Non-pigmented ciliary epithelial cell (primary cell): Measurements from ENCODE around the gene SLC9A3.

ENCODE experiments used
- DNase-seq: peaks from one replicate; pipeline ENCODE4 v3.0.0-alpha.2; 2010; ENCODE audit warnings: low read depth

SLC9A3 gene

DNA sequence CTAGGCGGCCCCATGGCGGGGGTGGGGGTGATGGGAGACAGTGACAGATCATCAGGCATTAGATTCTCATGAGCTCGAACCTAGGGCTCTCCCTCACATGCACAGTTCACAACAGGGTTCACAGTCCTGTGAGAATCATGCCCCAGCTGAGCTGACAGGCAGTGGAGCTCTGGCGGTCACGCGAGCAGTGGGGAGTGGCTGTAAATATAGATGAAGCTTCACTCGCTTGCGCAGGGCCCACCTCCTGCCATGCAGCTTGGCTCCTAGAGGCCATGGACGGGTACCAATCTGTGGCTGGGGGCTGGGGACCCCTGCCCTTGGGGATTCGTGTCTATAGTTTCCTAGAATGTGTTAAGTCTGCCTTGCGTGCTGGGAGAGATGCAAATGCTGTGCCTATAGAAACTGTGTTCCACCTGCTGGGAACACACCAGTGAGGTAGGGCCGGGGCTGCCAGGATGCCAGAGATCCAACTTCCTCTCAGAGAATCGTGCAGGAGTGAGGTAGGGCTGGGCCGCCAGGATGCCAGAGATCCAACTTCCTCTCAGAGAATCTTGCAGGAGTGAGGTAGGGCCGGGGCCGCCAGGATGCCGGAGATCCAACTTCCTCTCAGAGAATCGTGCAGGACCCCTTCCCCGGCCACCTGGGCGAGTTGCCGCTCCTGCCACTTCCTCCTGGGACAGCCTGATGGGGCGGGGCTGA lies 95.3 kb downstream of the SLC9A3 start:
- no peak for DNase-seq

DNA sequence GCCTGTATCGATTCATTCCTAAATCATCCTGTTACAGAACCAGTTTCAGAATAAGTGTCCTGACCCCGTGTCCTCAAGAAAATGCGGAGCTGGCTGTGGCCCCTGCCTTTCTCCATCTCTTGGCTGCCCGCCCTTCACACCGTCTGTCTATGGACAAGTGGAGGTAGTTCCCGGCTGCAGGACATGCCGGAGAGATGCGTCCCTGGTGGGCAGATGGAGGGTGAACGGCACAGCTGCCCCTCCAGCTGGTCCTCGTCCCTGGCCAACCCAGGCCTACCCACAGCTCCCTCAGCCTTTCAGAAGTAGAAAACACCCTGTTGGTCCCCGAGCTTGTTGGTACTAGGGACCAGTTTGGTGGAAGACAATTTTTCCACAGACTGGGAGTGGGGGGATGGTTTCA lies 96.0 kb downstream of the SLC9A3 start:
- no peak for DNase-seq

GRCh38 chr5:427415-428087 lies 96.7 kb downstream of the SLC9A3 start:
- no peak for DNase-seq

DNA sequence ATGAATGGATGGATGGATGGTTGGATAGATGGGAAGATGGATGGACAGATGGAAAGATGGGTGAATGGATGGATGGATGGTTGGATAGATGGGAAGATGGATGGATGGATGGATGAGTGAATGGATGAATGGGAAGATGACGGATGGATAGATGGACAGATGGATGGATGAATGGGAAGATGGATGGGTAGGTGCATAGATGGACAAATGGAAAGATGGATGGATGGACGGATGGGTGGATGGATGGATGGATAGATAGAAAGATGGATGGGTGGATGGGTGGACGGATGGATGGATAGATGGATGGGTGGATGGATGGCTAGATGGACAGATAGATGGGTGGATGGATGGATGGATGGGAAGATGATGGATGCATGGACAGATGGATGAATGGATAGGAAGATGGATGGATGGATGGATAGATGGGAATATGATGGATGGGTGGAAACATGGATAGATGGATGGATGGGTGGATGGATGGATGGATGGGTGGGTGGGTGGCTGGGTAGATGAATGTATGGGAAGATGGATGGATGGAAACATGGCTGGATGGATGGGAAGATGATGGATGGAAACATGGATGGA lies 97.8 kb downstream of the SLC9A3 start:
- DNase-seq, result no peak

DNA sequence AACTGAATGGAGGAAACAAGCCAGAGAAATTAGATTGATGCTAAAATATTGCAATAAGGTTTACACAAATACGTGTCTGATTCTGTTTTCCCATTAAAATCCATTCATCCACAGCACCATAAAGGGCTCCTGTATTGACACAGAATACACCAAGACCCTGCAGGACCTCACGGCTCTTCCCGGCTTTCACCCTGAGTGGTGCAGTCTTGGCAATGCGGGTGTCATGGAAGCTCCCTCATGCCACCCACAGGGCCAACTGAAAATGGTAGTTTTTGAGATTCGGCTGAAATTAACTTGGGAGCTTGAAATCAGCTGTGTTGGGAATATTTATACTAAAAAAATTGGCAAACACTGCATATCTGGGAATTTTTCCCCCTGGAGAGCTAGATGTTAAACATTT lies 98.5 kb downstream of the SLC9A3 start:
- DNase-seq, result no peak

DNA sequence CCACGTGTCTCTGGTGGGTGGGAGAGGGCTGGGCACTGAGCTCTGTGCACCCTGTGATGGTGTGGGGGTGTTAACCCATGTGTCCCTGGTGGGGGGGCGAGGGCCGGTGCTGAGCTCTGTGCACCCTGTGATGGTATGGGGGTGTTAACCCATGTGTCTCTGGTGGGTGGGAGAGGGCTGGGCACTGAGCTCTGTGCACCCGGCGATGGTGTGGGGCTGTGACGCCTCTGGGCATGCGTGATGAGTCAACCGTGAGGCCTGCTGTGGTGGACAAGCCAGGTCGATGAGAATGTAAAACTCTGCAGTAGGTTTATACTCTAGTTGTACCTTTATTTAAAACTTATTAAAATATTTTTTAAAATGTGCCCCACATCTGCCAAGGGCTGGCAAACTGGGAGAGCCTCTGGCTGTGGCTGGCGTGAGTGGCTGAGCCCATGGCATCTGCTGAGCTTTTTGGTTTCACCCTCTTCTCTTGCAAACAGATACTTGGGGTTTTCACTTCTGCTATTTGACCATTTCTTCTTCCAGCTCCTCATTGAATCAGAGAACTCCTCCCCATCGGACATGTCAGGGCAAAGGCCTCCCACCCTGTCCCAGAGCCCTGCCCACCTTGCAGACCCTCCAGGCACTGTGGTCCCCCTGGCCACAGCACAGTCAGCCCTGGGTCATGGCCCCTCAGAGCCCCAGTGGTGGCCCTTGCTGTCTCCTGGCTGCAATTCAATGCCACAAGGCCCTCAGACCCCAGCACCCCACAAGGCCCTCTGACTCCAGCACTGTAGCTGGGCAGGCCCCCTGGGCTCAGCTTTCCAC lies 99.7 kb downstream of the SLC9A3 start:
- DNase-seq, result no peak

- DNase-seq, result no peak
Measured at GRCh38 chr5:423626-424261, 100.5 kb downstream of the SLC9A3 start.

DNA sequence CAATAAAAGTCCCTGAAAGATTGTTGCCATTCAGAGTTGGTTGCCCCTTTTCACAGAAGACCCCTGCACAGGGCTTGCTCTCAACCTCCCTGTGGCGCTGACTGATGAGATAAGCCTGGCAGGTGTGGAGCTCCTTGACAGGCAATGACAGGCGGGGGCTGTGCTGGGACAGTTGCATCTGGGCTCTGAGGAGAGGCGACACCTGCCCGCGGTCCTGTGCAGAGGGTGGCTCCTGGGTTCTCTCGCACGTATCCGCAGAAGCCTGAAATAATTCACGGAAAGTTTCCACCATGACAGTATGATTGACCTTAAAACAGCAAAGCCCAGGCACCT lies 101.0 kb downstream of the SLC9A3 start:
- DNase-seq, result no peak

DNA sequence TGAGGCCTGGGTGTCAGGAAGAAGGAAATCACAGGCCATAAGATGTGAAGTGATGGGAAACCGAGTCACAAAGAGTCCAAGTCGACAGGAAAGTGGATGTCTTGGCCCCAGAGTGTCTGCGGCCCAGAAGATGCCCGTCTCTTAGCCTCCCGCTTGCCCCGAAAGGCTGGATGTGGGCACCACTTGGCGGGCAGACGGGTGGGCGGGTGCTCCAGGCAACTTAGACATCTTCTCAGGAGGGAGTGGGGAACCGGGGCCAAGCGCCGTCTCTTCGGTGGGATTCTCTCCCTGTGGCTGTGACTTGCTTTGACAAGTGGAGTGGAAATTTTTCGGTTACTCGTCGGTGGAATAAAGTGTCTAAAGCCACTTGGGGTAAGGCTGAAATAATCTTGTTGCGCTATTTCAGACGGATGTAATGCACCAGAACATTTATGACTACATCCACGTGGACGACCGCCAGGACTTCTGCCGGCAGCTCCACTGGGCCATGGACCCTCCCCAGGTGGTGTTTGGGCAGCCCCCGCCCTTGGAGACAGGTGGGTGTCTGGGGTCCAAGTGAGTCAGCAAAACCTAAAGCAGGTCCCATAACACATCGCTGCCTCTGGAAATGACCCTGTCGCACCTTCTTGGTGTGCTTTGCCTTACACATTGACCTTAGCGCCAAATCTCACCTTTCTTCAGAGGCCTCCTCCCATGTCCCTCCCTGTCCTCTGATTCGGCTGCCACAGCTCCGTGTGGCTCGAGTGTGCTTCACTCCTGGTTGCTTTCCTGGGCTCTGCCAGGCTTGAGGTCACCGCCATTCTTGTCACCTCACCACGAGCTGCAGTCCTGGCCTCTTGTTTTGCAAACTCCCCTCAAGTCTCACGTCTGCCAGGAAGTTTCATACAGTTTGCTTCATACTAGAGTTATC lies 101.7 kb downstream of the SLC9A3 start:
- DNase-seq, result no peak

DNA sequence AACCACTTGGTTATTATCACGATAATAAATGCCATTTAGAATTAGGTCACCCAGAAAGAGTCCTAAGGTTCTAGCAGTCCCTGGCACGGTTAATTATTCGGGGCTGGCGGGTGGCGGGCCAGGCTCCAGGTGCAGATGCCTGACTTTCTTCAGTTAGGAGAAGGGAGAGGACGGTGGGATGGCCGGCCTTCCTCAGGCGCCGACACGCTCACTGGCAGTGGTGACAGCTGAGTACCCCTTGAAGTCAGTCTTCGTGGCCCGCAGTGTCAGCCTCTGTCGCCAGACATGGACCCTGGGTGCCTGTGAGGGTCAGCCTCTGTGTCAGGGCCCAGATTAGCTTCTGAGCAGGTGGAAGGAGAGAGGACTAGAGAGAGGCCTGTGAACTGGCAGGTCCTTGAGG lies 102.3 kb downstream of the SLC9A3 start:
- DNase-seq, result no peak

GRCh38 chr5:421287-421880 lies 102.9 kb downstream of the SLC9A3 start:
- no peak for DNase-seq

DNA sequence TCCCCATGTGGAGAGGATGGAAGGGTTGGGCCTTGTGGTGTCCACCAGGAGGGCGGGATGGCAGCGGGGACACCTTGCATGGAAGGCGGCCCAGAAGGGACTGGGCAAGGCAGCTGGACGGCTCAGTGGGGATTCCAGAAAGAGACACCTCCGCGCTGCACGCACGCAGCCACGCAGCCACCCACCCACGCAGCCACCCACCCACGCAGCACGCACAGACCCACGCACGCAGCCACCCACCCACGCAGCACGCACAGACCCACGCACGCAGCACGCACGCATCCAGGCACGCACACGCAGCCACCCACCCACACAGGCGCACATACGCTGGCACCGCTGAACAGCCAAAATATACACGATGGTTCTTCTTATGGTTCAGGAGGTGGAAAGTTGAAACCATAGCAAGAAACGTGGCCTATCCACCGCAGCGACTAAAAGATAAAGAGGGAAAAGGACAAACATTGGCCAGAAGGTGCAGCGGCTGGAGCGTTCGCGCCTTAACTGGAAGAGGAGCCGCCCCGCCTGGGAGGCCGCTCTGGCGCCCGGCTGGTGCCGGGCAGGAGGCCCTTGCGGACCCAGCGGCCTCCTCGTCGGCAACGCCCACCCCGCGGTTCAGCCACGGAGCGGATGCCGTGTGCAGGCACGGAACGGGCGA lies 103.5 kb downstream of the SLC9A3 start:
- DNase-seq, result no peak
